DLD1 (cell line): ENCODE data around the gene FRMPD1.
"Not testable (repeated sequence)": the region's sequence is repeated elsewhere in the genome, so short reads cannot be mapped to it uniquely, and the experiment has no call there.

ENCODE experiments used
- in situ Hi-C: cut with HindIII; loops from 2 replicates; pipeline ENCODE4 v1.10.0; 2017; ENCODE audit warnings: low sequenced_read_pairs

FRMPD1 gene

GRCh38 chr9:37761511-37761910 is 110.8 kb downstream of the FRMPD1 start:
- in situ Hi-C loops: no loop called here

- in situ Hi-C loops: not testable (repeated sequence)
Observed at GRCh38 chr9:37765263-37765662, 114.5 kb downstream of the FRMPD1 start.

GRCh38 chr9:37769306-37769705 is 118.6 kb downstream of the FRMPD1 start:
- in situ Hi-C loops: no loop called here

- in situ Hi-C loops: no loop called here
Observed at GRCh38 chr9:37769995-37770394, 119.2 kb downstream of the FRMPD1 start.

- in situ Hi-C loops: no loop called here
Observed at GRCh38 chr9:37775216-37775919, 124.6 kb downstream of the FRMPD1 start.

- in situ Hi-C loops: no loop called here
Observed at GRCh38 chr9:37776328-37776727, 125.6 kb downstream of the FRMPD1 start.

GRCh38 chr9:37778534-37778933 is 127.8 kb downstream of the FRMPD1 start:
- in situ Hi-C loops: no loop called here

GRCh38 chr9:37784291-37784615 is 133.5 kb downstream of the FRMPD1 start:
- in situ Hi-C loops: no loop called here

- in situ Hi-C loops: no loop called here
Observed at GRCh38 chr9:37784616-37785483, 134.1 kb downstream of the FRMPD1 start, which contains the start of gene EXOSC3. EXOSC3 (minus strand) TSS chr9:37785064; CDS start chr9:37785044, 20 bp downstream.

GRCh38 chr9:37787059-37787458 is 136.3 kb downstream of the FRMPD1 start:
- in situ Hi-C loops: no loop called here

- in situ Hi-C loops: no loop called here
Observed at GRCh38 chr9:37788332-37788731, 137.6 kb downstream of the FRMPD1 start.

- in situ Hi-C loops: loop anchor here (10.0 kb wide), 1 partner anchor 45 kb away; no protein-coding TSS in a partner anchor
Observed at GRCh38 chr9:37790096-37790495, 139.3 kb downstream of the FRMPD1 start.

GRCh38 chr9:37792122-37792521 is 141.4 kb downstream of the FRMPD1 start:
- in situ Hi-C loops: loop anchor here (10.0 kb wide), 1 partner anchor 47 kb away; no protein-coding TSS in a partner anchor

GRCh38 chr9:37796232-37796631 is 145.5 kb downstream of the FRMPD1 start:
- in situ Hi-C loops: loop anchor here (10.0 kb wide), 1 partner anchor 51 kb away; no protein-coding TSS in a partner anchor
